Measurements from ENCODE around the gene TAGLN. TPM values are rescaled to one million over a fixed set of nuclear protein-coding genes. Genes with fewer than 3 reads are reported as not detected.

Gene TAGLN
- total and polyA plus RNA-seq, 2 of the 8 experiments (the other 6 are each of a cell fraction or from before 2014, with no cell fraction given) = 140 to 300 TPM

- no peak for TF ChIP-seq RXRA (IDR thresholded peaks at IDR 0.05; ENCODE audit: insufficient read depth, low read depth, low read length)
- TF ChIP-seq ASH2L (IDR thresholded peaks at IDR 0.05; ENCODE audit: low read length) = no peak
- no peak for TF ChIP-seq SP4 (IDR thresholded peaks at IDR 0.05; ENCODE audit: low read length)
- TF ChIP-seq CTCF (IDR thresholded peaks at IDR 0.05; ENCODE audit: control extremely low read depth in 1 of 3, insufficient read depth in 1 of 3, low read depth in 1 of 3, low read length in 3 of 3) = no peak
Measured at GRCh38 chr11:117169736-117170135, 29.4 kb upstream of the TAGLN start (continued).
